NCI-H2029 treated with DMSO at 0.1 percent for 48 hours (cell line): ENCODE results near the gene HLA-C.
"Not testable (repeated sequence)": the region's sequence is repeated elsewhere in the genome, so short reads cannot be mapped to it uniquely, and the experiment has no call there.

ENCODE experiments used
- DNase-seq: peaks from one replicate; lab custom pipeline; 2025; lab: John Stamatoyannopoulos, UW

Gene HLA-C

GRCh38 chr6:31270788-31271640 is 878 bp downstream of the HLA-C start:
- no peak for DNase-seq

- DNase-seq, result no peak
These were observed 3.1 kb downstream of the HLA-C start for GRCh38 chr6:31268836-31269235.

- DNase-seq, result no peak
These were observed 3.5 kb downstream of the HLA-C start for GRCh38 chr6:31268369-31268765.

GRCh38 chr6:31267651-31268368 is 4.1 kb downstream of the HLA-C start:
- DNase-seq, result no peak

- no peak for DNase-seq
These were observed 5.1 kb downstream of the HLA-C start for GRCh38 chr6:31266567-31267360.

GRCh38 chr6:31265926-31266325 is 6.0 kb downstream of the HLA-C start:
- DNase-seq, result no peak

GRCh38 chr6:31263346-31263933 is 8.5 kb downstream of the HLA-C start:
- DNase-seq, result not testable (repeated sequence)

GRCh38 chr6:31259995-31260394 is 11.9 kb downstream of the HLA-C start:
- DNase-seq, result not testable (repeated sequence)

GRCh38 chr6:31252625-31253024 is 19.3 kb downstream of the HLA-C start:
- DNase-seq, result no peak

- DNase-seq, result no peak
These were observed 20.6 kb downstream of the HLA-C start for GRCh38 chr6:31251261-31251660.

GRCh38 chr6:31249184-31249583 is 22.7 kb downstream of the HLA-C start:
- no peak for DNase-seq

GRCh38 chr6:31247813-31248212 is 24.1 kb downstream of the HLA-C start:
- no peak for DNase-seq

GRCh38 chr6:31246051-31246521 is 25.8 kb downstream of the HLA-C start:
- no peak for DNase-seq

- no peak for DNase-seq
These were observed 28.4 kb downstream of the HLA-C start for GRCh38 chr6:31243508-31243907.

GRCh38 chr6:31239854-31240253 is 32.0 kb downstream of the HLA-C start:
- no peak for DNase-seq

GRCh38 chr6:31234101-31234500 is 37.8 kb downstream of the HLA-C start:
- DNase-seq, result not testable (repeated sequence)

- no peak for DNase-seq
These were observed 43.4 kb downstream of the HLA-C start for GRCh38 chr6:31228476-31228875.

- DNase-seq, result no peak
These were observed 44.7 kb downstream of the HLA-C start for GRCh38 chr6:31227143-31227542.

GRCh38 chr6:31225735-31226134 is 46.2 kb downstream of the HLA-C start:
- peak; percentile 14 for DNase-seq

GRCh38 chr6:31222496-31222895 is 49.4 kb downstream of the HLA-C start:
- no peak for DNase-seq
